H1 (cell line): Measurements from ENCODE around the gene FAM81A.

Experiments used
- EZH2 ChIP-seq: fragments of 200-600 bp; sonication (generic); IDR thresholded peaks from 2 replicates; pipeline ENCODE4 v1.7.1; 2012; ENCODE audit warnings: low read depth, mild to moderate bottlenecking, moderate library complexity, low read length, inconsistent platforms; ENCODE audit not compliant: severe bottlenecking
- GABPA ChIP-seq: IDR thresholded peaks from 2 replicates; pipeline ENCODE4 v1.6.1; 2011; ENCODE audit warnings: mild to moderate bottlenecking, low read length, moderate library complexity, borderline replicate concordance; ENCODE audit not compliant: insufficient read depth
- JUN ChIP-seq: IDR thresholded peaks from 2 replicates; pipeline ENCODE4 v1.6.1; 2011; ENCODE audit warnings: low read depth, mild to moderate bottlenecking, improper control_type of control experiment, low read length
- NANOG ChIP-seq: IDR thresholded peaks from 2 replicates; pipeline ENCODE4 v1.6.1; 2011; ENCODE audit warnings: low read length, low read depth, mild to moderate bottlenecking, inconsistent platforms; ENCODE audit not compliant: insufficient read depth, poor library complexity, severe bottlenecking
- NRF1 ChIP-seq: IDR thresholded peaks from 2 replicates; pipeline ENCODE4 v1.6.1; 2011; ENCODE audit warnings: mild to moderate bottlenecking, low read depth, low read length, improper control_type of control experiment
- POLR2A ChIP-seq, 2 experiments: IDR thresholded peaks; 1 replicate in 1 of 2; 2 replicates in 1 of 2; pipeline ENCODE4 v1.6.1; 2011; ENCODE audit warnings: low read depth in 2 of 2, low read length in 2 of 2, mild to moderate bottlenecking in 2 of 2; ENCODE audit errors: control extremely low read depth in 1 of 2
- RAD21 ChIP-seq, 2 experiments: IDR thresholded peaks in 1 of 2; conservative IDR thresholded peaks in 1 of 2; 2 replicates each; pipeline ENCODE4 v1.6.1; 2011; ENCODE audit warnings: low read depth in 2 of 2, low read length in 2 of 2, improper control_type of control experiment in 1 of 2, inconsistent platforms in 1 of 2, mild to moderate bottlenecking in 1 of 2, moderate library complexity in 1 of 2
- SP4 ChIP-seq: IDR thresholded peaks from 2 replicates; pipeline ENCODE4 v1.6.1; 2012; ENCODE audit warnings: low read length, inconsistent platforms
- SRF ChIP-seq: IDR thresholded peaks from 2 replicates; pipeline ENCODE4 v1.6.1; 2011; ENCODE audit warnings: mild to moderate bottlenecking, low read depth, low read length, moderate library complexity
- SUZ12 ChIP-seq: fragments of 200-600 bp; sonication (generic); IDR thresholded peaks from 2 replicates; pipeline ENCODE4 v1.6.1; 2012; ENCODE audit warnings: mild to moderate bottlenecking, inconsistent platforms, low read length, moderate library complexity, mixed read lengths
- TF ChIP-seq, protein P1 (sequence below), 3 experiments: IDR thresholded peaks; 1 replicate in 2 of 3; 2 replicates in 1 of 3; pipeline versions ENCODE4 v1.5.1 to v1.6.1; 2011; ENCODE audit warnings: low read length in 3 of 3, mild to moderate bottlenecking in 3 of 3, inconsistent platforms in 2 of 3, low read depth in 1 of 3, moderate library complexity in 1 of 3; ENCODE audit not compliant: insufficient read depth in 1 of 3; ENCODE audit errors: control extremely low read depth in 1 of 3

DNA sequence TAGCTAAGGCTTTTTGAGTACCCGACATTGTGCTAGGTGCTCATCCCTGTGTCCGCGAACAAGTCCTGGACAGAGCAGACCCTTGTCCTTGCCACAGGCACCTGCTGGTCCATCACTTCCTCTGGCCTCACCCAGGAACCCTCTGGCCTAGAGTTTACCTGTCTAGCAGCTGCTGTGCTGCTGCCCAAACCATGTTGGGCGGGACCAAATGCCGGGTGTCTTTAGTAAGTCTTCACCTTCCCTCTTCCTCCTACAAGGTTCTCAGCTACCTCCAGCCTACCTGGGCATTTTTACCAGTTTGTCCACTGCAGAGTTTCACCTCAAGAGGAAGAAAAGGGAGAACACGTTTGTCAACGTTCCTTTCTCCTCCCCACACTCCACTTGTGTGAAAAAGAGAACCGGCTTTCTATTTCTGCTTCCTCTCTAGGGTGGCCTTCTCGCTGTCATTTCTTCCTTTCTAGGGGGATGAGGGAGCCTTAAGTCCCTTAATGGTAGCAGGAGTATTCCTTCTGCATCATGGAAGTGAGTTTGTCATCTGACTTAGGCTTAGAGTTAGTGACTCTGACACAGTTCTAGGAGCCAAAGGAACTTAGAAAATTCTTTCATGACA lies 93.2 kb downstream of the FAM81A start:
- no peak for TF ChIP-seq NRF1
- TF ChIP-seq, protein P1, sequence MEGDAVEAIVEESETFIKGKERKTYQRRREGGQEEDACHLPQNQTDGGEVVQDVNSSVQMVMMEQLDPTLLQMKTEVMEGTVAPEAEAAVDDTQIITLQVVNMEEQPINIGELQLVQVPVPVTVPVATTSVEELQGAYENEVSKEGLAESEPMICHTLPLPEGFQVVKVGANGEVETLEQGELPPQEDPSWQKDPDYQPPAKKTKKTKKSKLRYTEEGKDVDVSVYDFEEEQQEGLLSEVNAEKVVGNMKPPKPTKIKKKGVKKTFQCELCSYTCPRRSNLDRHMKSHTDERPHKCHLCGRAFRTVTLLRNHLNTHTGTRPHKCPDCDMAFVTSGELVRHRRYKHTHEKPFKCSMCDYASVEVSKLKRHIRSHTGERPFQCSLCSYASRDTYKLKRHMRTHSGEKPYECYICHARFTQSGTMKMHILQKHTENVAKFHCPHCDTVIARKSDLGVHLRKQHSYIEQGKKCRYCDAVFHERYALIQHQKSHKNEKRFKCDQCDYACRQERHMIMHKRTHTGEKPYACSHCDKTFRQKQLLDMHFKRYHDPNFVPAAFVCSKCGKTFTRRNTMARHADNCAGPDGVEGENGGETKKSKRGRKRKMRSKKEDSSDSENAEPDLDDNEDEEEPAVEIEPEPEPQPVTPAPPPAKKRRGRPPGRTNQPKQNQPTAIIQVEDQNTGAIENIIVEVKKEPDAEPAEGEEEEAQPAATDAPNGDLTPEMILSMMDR (IDR thresholded peaks at IDR 0.05; ENCODE audit: control extremely low read depth in 1 of 3, insufficient read depth in 1 of 3, low read depth in 1 of 3, low read length in 3 of 3), result no peak
- no peak for TF ChIP-seq POLR2A (IDR thresholded peaks at IDR 0.05; ENCODE audit: control extremely low read depth in 1 of 2, low read depth in 2 of 2, low read length in 2 of 2)
- TF ChIP-seq NANOG, result no peak
- no peak for TF ChIP-seq JUN
- TF ChIP-seq EZH2, result no peak
- TF ChIP-seq SRF, result no peak
- no peak for TF ChIP-seq SUZ12
- no peak for TF ChIP-seq SP4
- TF ChIP-seq GABPA, result no peak
- TF ChIP-seq RAD21 (IDR thresholded peaks at IDR 0.05 in 1 of 2, conservative IDR thresholded peaks at IDR 0.05 in 1 of 2; ENCODE audit: low read depth in 2 of 2, low read length in 2 of 2), result no peak
